HG03378 (cell line): Measurements from ENCODE around the gene RNF223.

Experiments
- ATAC-seq: cut with Tn5 transposase; IDR thresholded peaks from one replicate; pipeline ENCODE4 v1.9.1; 2021; ENCODE audit warnings: mild to moderate bottlenecking, moderate library complexity; ENCODE audit not compliant: unreplicated experiment

Gene RNF223

GRCh38 chr1:1073743-1074587 is at the start of gene RNF223:
RNF223 (minus strand) TSS chr1:1074306; CDS start chr1:1072566, 1,740 bp downstream.
- no peak for ATAC-seq

GRCh38 chr1:1122981-1123480 is 48.9 kb upstream of the RNF223 start:
- ATAC-seq, result no peak

GRCh38 chr1:1122078-1122811 is 48.1 kb upstream of the RNF223 start:
- no peak for ATAC-seq

GRCh38 chr1:1121611-1122077 is 47.5 kb upstream of the RNF223 start:
- ATAC-seq, result no peak

GRCh38 chr1:1120866-1121591 is 46.9 kb upstream of the RNF223 start:
- no peak for ATAC-seq

GRCh38 chr1:1120096-1120495 is 46.0 kb upstream of the RNF223 start:
- no peak for ATAC-seq

- no peak for ATAC-seq
Measured at GRCh38 chr1:1119272-1119890, 45.3 kb upstream of the RNF223 start.

GRCh38 chr1:1118876-1119220 is 44.7 kb upstream of the RNF223 start:
- ATAC-seq, result no peak

- ATAC-seq, result no peak
Measured at GRCh38 chr1:1118011-1118875, 44.1 kb upstream of the RNF223 start.

GRCh38 chr1:1117469-1117831 is 43.3 kb upstream of the RNF223 start:
- no peak for ATAC-seq

- no peak for ATAC-seq
Measured at GRCh38 chr1:1116701-1117468, 42.8 kb upstream of the RNF223 start.

- peak; percentile 85 for ATAC-seq
Measured at GRCh38 chr1:1115786-1116700, 41.9 kb upstream of the RNF223 start, which contains the start of gene C1orf159. C1orf159 (minus strand) TSS chr1:1116089; CDS start chr1:1091543, 24,546 bp downstream.

- ATAC-seq, result no peak
Measured at GRCh38 chr1:1115136-1115785, 41.2 kb upstream of the RNF223 start.

GRCh38 chr1:1114431-1114830 is 40.3 kb upstream of the RNF223 start:
- no peak for ATAC-seq

- no peak for ATAC-seq
Measured at GRCh38 chr1:1112237-1112985, 38.3 kb upstream of the RNF223 start.

GRCh38 chr1:1111516-1112236 is 37.6 kb upstream of the RNF223 start:
- no peak for ATAC-seq
